Stimulated activated memory B cell treated with anti-CD40 and anti-IgM and Interleukin-4, amounts not matched to agents 10 μg/mL and 1 μg/mL and 100 μg/mL, for 72 hours (primary cell): ENCODE data around the gene PPFIBP2.

Experiments used
- ATAC-seq: fragments of 150-1000 bp; cut with Tn5 transposase; 2 replicates; pipeline ENCODE4 v1.10.0; 2021
- H3K27ac Mint-ChIP-seq: one replicate; pipeline ENCODE4 v1.8.0; 2022; ENCODE audit warnings: mild to moderate bottlenecking, mixed read lengths
- H3K27me3 Mint-ChIP-seq: one replicate; pipeline ENCODE4 v1.8.0; 2022; ENCODE audit warnings: mixed read lengths
- H3K36me3 Mint-ChIP-seq: one replicate; pipeline ENCODE4 v1.8.0; 2022; ENCODE audit warnings: mixed read lengths
- H3K4me1 Mint-ChIP-seq: one replicate; pipeline ENCODE4 v1.8.0; 2022; ENCODE audit warnings: mixed read lengths
- H3K4me3 Mint-ChIP-seq: one replicate; pipeline ENCODE4 v1.8.0; 2022; ENCODE audit warnings: mild to moderate bottlenecking, moderate library complexity, mixed read lengths
- H3K9me3 Mint-ChIP-seq: one replicate; pipeline ENCODE4 v1.8.0; 2022; ENCODE audit warnings: mixed read lengths

The PPFIBP2 gene

DNA sequence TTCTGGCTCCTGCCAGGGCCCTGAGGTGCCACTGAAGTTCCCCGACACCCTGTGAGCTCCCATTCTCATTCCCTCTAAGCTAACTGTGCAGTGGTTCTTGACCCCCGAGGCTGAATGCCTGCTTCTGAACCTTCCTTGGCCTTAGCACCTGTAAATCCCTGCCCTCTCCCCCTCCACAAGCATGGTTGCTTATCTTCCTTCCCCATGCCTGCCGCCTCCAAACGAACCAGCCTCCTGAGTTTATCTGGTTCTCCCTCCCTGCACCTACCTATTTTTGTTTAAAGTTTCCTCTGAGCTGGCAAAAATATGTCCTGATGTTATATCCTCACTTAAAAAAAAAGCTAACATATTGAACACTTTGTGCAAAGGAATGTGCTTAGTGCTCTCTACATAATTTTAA, 33.9 kb downstream of the PPFIBP2 start:
- Mint-ChIP-seq H3K27me3 (no peaks in the 10 kb centered on the region), H3K4me3 (no peak overlapping the region), H3K4me1 (peaks cover 67% of the 10 kb centered on the region), H3K27ac (peak overlapping the region; percentile 7), H3K9me3 (no peaks in the 10 kb centered on the region), H3K36me3 (peaks cover 67% of the 10 kb centered on the region)
- ATAC-seq = no peak

DNA sequence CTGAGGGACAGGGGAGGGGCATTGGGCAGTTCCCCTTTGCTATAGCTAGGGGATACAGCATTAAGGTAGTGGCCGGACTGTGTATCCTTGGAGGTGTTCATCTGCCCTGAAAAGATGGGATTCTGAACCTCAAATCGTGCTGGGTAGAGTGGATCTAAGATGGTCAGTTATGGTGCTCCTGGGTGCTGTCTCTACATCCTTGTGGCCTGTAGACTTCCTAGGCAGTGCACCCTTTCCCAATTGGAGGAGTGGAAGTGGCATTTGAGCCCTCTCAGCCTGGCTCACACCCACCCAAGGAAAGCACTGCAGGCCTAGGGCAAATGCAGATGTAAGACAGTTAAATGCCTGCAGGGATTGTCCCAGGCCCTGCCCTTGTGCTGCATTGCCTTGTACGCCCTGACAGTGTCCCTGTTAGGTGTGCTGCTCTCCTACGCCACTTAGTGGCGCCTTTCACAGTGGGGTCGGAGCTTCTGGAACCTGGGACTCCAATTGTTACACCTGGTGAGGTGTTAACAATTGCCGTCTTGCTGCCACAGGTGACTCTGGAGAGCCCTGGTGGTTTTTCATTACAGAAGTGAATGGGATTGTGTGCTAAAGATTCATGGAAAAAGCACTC, 35.0 kb downstream of the PPFIBP2 start:
- Mint-ChIP-seq H3K27ac (no peak overlapping the region), H3K4me3 (no peak overlapping the region), H3K9me3 (no peaks in the 10 kb centered on the region), H3K36me3 (peaks cover 73% of the 10 kb centered on the region), H3K27me3 (no peaks in the 10 kb centered on the region), H3K4me1 (peaks cover 58% of the 10 kb centered on the region)
- peak; percentile 83 for ATAC-seq

DNA sequence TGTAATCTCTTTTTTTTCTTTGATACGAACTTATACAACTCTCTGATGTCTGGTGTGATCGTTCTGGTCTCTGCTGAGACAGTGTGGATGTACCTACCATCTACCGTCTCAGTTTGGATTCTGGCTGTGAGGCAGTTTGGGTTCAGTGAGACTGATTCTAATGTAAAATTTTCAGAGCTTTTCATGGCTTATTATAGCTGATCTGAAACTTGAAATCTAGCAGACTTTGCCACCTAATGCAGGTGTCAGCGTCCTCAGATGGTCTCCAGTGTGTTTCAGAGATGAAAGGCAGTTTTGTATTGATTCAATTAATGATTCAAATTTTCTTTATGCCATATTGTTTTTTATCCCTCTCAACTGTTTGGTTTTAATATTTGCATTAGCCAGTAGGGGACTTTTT, 35.9 kb downstream of the PPFIBP2 start:
- Mint-ChIP-seq H3K4me3 (no peak overlapping the region), H3K27me3 (no peaks in the 10 kb centered on the region), H3K4me1 (peaks cover 60% of the 10 kb centered on the region), H3K9me3 (no peaks in the 10 kb centered on the region), H3K27ac (peak overlapping the region; percentile 16), H3K36me3 (peaks cover 75% of the 10 kb centered on the region)
- no peak for ATAC-seq

DNA sequence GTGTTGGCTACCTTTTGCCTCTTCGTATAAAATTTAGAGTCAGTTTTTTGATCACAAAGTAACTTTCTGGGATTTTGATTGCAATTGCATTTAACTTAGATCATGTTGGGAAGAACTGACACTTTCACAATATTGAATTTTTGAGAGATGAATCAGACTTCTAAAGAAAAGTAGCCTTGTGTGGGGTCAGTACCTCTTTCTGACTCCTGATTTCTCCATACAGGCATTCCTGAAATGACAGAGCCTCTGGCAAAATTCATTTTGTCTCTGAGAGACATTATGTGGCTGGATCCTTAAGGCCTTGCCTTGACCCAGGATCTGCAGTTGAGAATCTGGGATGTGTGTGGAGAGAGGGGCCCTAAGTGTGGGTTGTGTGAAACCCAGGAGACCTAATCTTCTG, 37.8 kb downstream of the PPFIBP2 start:
- Mint-ChIP-seq H3K9me3 (no peaks in the 10 kb centered on the region), H3K4me3 (no peak overlapping the region), H3K27ac (no peak overlapping the region), H3K4me1 (peaks cover 51% of the 10 kb centered on the region), H3K27me3 (no peaks in the 10 kb centered on the region), H3K36me3 (peaks cover 80% of the 10 kb centered on the region)
- ATAC-seq = no peak

GRCh38 chr11:7552666-7553065, 38.9 kb downstream of the PPFIBP2 start:
- Mint-ChIP-seq H3K36me3 (peaks cover 80% of the 10 kb centered on the region), H3K27me3 (no peaks in the 10 kb centered on the region), H3K27ac (no peak overlapping the region), H3K9me3 (no peaks in the 10 kb centered on the region), H3K4me3 (no peak overlapping the region), H3K4me1 (peaks cover 48% of the 10 kb centered on the region)
- no peak for ATAC-seq

DNA sequence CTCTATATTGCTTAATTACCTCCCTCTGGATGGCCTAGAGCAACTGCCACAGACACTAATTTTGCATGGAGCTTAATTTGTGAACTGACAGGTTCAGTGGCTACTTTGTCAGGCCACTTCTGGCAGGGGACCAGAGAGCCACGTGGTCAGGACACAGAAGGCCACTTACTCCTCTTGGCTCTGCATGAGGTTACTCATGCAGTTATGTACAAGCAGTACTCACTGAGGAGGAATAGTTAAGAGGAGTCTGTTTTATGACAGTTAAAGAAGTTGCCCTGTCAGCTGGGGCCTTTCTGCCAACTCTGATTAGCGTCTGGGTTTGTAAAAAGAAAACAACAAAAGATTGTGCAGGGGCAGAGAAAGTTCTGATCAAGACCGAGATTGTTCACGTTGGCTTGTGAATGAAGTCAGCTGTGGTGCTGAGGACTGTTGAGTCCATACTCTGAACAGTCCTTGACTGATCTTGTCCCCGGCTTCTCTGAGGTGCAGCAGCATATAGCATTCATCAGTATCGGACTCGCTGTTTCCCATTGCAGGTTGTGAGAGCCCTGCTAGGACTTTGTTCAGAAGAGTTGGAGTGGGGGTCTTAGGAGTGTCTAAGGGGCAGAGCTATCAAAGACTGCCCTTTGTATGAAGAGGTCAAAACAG, 41.4 kb downstream of the PPFIBP2 start:
- no peak overlapping the region for H3K4me3 Mint-ChIP-seq
- no peak overlapping the region for H3K27ac Mint-ChIP-seq
- peaks cover 33% of the 10 kb centered on the region for H3K4me1 Mint-ChIP-seq
- peaks cover 70% of the 10 kb centered on the region for H3K36me3 Mint-ChIP-seq
- no peaks in the 10 kb centered on the region for H3K27me3 Mint-ChIP-seq
- no peaks in the 10 kb centered on the region for H3K9me3 Mint-ChIP-seq
- ATAC-seq = no peak

- Mint-ChIP-seq H3K27ac (no peak overlapping the region), H3K27me3 (no peaks in the 10 kb centered on the region), H3K4me3 (no peak overlapping the region), H3K36me3 (peaks cover 53% of the 10 kb centered on the region), H3K9me3 (no peaks in the 10 kb centered on the region), H3K4me1 (peaks cover 31% of the 10 kb centered on the region)
- ATAC-seq = no peak
These were observed 44.2 kb downstream of the PPFIBP2 start for GRCh38 chr11:7558046-7558445.

- peak; percentile 58 for ATAC-seq
- peaks cover 53% of the 10 kb centered on the region for H3K36me3 Mint-ChIP-seq
- H3K9me3 Mint-ChIP-seq = no peaks in the 10 kb centered on the region
- no peak overlapping the region for H3K4me3 Mint-ChIP-seq
- peak overlapping the region; percentile 59 for H3K27ac Mint-ChIP-seq
- H3K27me3 Mint-ChIP-seq = no peaks in the 10 kb centered on the region
- peaks cover 31% of the 10 kb centered on the region for H3K4me1 Mint-ChIP-seq
These were observed 45.8 kb downstream of the PPFIBP2 start for GRCh38 chr11:7559398-7560283.

GRCh38 chr11:7561562-7561961, 47.8 kb downstream of the PPFIBP2 start:
- Mint-ChIP-seq H3K36me3 (peaks cover 52% of the 10 kb centered on the region), H3K27me3 (no peaks in the 10 kb centered on the region), H3K27ac (no peak overlapping the region), H3K4me1 (peaks cover 27% of the 10 kb centered on the region), H3K4me3 (no peak overlapping the region), H3K9me3 (no peaks in the 10 kb centered on the region)
- ATAC-seq = no peak

- no peak overlapping the region for H3K4me3 Mint-ChIP-seq
- H3K27ac Mint-ChIP-seq = no peak overlapping the region
- H3K4me1 Mint-ChIP-seq = peaks cover 20% of the 10 kb centered on the region
- no peak for ATAC-seq
- H3K9me3 Mint-ChIP-seq = no peaks in the 10 kb centered on the region
- H3K36me3 Mint-ChIP-seq = peaks cover 57% of the 10 kb centered on the region
- no peaks in the 10 kb centered on the region for H3K27me3 Mint-ChIP-seq
These were observed 49.5 kb downstream of the PPFIBP2 start for GRCh38 chr11:7563281-7563680.

DNA sequence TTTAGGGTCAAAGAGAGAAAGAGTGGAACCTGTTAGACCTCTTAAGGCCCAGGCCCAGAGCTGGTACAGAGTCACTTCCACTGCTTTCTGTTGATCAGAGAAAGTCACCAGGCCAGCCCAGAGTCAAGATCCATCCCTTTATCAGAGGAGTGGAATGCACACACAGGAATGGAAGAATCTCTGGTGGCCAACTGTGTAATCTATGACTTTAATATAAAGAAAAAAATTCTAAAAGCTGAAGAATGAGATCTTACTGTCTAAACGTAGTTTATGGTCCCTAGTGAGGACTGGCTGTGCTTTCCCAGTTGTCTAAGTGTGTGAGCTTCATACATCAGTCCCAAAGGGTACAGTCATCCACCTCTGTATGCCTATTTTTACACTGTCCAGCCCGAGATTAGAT, 51.0 kb downstream of the PPFIBP2 start:
- no peak overlapping the region for H3K4me3 Mint-ChIP-seq

DNA sequence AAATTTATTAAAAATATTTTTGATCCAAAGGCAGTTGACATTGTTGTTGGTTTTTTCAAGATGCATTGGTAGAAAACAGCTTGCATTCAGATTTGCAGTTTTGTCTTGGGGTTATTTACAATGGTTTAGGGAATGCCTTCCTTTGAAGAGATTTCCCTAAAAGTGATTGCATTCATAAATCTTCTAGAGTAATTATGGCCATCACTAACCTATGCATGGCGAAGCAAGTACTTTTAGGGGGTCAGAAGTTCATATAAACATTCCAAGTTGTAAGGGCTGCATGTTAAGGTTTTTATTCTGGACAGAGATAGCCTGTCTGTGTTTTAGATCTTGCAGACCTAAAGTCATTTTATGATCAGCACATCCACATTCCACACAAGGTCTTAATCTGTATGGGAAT, 53.5 kb downstream of the PPFIBP2 start:
- no peak overlapping the region for H3K27ac Mint-ChIP-seq
- H3K4me1 Mint-ChIP-seq = peaks cover 41% of the 10 kb centered on the region
- H3K36me3 Mint-ChIP-seq = peaks cover 73% of the 10 kb centered on the region
- no peak for ATAC-seq
- H3K4me3 Mint-ChIP-seq = no peak overlapping the region
- no peaks in the 10 kb centered on the region for H3K9me3 Mint-ChIP-seq
- H3K27me3 Mint-ChIP-seq = no peaks in the 10 kb centered on the region

More for the DNA sequence above, 51.0 kb downstream of the PPFIBP2 start:
- Mint-ChIP-seq H3K9me3 (no peaks in the 10 kb centered on the region), H3K27ac (no peak overlapping the region), H3K36me3 (peaks cover 71% of the 10 kb centered on the region), H3K27me3 (no peaks in the 10 kb centered on the region), H3K4me1 (peaks cover 19% of the 10 kb centered on the region)
- no peak for ATAC-seq

DNA sequence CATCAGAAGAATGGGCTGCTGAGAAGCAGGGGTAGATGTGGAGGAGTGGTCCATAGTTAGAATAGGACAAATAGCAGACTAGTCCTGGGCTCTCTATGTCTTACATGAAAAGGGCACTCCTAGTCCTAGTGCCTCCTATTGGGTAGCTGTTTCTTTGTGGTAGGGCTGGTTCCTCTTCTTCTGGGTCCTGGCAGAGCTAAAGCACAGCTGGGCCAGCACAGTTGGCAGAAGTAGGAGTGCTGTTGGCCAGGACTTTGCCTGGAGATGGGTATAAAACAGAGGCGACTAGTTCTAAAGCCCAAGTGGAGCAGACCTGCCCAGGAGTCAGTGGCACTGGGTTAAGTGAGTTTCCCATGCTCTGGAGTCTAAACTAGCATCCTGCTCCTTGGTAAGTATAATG, 55.2 kb downstream of the PPFIBP2 start:
- Mint-ChIP-seq H3K9me3 (no peaks in the 10 kb centered on the region), H3K27me3 (no peaks in the 10 kb centered on the region)

GRCh38 chr11:7570241-7570640, 56.4 kb downstream of the PPFIBP2 start:
- Mint-ChIP-seq H3K36me3 (peaks cover 53% of the 10 kb centered on the region), H3K27ac (no peak overlapping the region), H3K9me3 (no peaks in the 10 kb centered on the region)

More for the DNA sequence above, 55.2 kb downstream of the PPFIBP2 start:
- H3K36me3 Mint-ChIP-seq = peaks cover 62% of the 10 kb centered on the region
- ATAC-seq = no peak
- H3K4me3 Mint-ChIP-seq = no peak overlapping the region
- no peak overlapping the region for H3K27ac Mint-ChIP-seq
- peaks cover 49% of the 10 kb centered on the region for H3K4me1 Mint-ChIP-seq

DNA sequence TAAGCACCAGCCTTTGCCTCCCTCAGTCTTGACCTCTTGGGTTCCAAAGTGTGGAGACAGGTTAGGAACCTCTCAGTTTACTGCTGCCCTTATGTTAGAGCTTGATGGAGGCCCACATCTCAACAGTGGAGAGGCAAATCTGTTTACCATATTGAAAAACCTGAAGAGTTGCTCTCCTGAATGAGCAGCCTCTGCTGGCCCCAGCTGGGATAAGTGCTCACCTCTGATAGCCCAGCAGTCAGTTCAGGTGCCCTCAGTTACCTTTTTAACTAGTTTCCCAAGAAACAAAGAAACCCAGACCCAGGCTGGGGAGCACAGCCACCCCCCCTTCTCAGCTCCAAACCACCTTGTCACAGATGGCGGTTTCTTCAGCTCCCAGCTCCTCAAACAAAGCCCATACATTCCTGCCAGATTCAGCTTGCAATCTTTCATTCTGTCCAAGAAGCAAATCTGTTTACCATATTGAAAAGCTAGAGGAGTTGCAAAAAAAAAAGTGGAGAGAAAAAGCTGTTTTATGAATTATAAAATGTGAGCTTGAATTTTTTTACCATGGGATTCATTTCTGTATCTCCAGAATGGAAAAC, 57.2 kb downstream of the PPFIBP2 start:
- Mint-ChIP-seq H3K4me1 (peaks cover 55% of the 10 kb centered on the region), H3K27me3 (no peaks in the 10 kb centered on the region), H3K9me3 (no peaks in the 10 kb centered on the region), H3K4me3 (no peak overlapping the region), H3K36me3 (peaks cover 49% of the 10 kb centered on the region), H3K27ac (no peak overlapping the region)
- ATAC-seq = no peak

More at GRCh38 chr11:7570241-7570640, 56.4 kb downstream of the PPFIBP2 start:
- Mint-ChIP-seq H3K27me3 (no peaks in the 10 kb centered on the region), H3K4me3 (no peak overlapping the region), H3K4me1 (peaks cover 48% of the 10 kb centered on the region)
- ATAC-seq = no peak
